Glutamatergic neuron (in vitro differentiated cells): ENCODE measurements around the gene EPB42. TPM values are rescaled to one million over a fixed set of nuclear protein-coding genes. Genes with fewer than 3 reads are reported as not detected.

Experiments used
- DNase-seq: peaks from one replicate; pipeline ENCODE4 v3.0.0; 2022
- H3K27ac Mint-ChIP-seq: one replicate; pipeline ENCODE4 v1.8.0; 2020; ENCODE audit warnings: mild to moderate bottlenecking, mixed read lengths, inconsistent platforms; ENCODE audit not compliant: unreplicated experiment
- H3K27me3 Mint-ChIP-seq: one replicate; pipeline ENCODE4 v1.8.0; 2020; ENCODE audit warnings: mild to moderate bottlenecking, moderate library complexity, mixed read lengths, inconsistent platforms; ENCODE audit not compliant: unreplicated experiment
- H3K36me3 Mint-ChIP-seq: one replicate; pipeline ENCODE4 v1.8.0; 2020; ENCODE audit warnings: mild to moderate bottlenecking, mixed read lengths, inconsistent platforms; ENCODE audit not compliant: unreplicated experiment
- H3K4me1 Mint-ChIP-seq: one replicate; pipeline ENCODE4 v1.8.0; 2020; ENCODE audit warnings: mild to moderate bottlenecking, low read depth, mixed read lengths, inconsistent platforms; ENCODE audit not compliant: unreplicated experiment
- H3K4me3 Mint-ChIP-seq: one replicate; pipeline ENCODE4 v1.8.0; 2020; ENCODE audit warnings: mild to moderate bottlenecking, mixed read lengths, inconsistent platforms; ENCODE audit not compliant: unreplicated experiment
- H3K9me3 Mint-ChIP-seq: one replicate; pipeline ENCODE4 v1.8.0; 2020; ENCODE audit warnings: mild to moderate bottlenecking, moderate library complexity, mixed read lengths, inconsistent platforms; ENCODE audit not compliant: unreplicated experiment
- CTCF ChIP-seq: fragments of 200-600 bp; sonication (generic); IDR thresholded peaks from one replicate; pipeline ENCODE4 v1.5.0; 2021; ENCODE audit not compliant: partially characterized antibody, unreplicated experiment
- total RNA-seq: library from RNA; stranded (reverse); fragmentation: NEBNext Ultra II Directional; extraction: Animal tissue kit (Norgen Biotek cat#: 25700); gene quantifications from one replicate; pipeline ENCODE4 v1.2.1, GENCODE V29; 2021; ENCODE audit not compliant: unreplicated experiment

EPB42 gene
- total RNA-seq, 1 donor from 2014 or later, result not detected

GRCh38 chr15:43242616-43243015 is 21.8 kb upstream of the EPB42 start:
- H3K27me3 Mint-ChIP-seq, result peaks cover 3% of the 10 kb centered on the region

GRCh38 chr15:43241100-43241499 is 20.3 kb upstream of the EPB42 start:
- peaks cover 3% of the 10 kb centered on the region for H3K9me3 Mint-ChIP-seq
- no peak for TF ChIP-seq CTCF
- H3K36me3 Mint-ChIP-seq, result no peaks in the 10 kb centered on the region
- H3K4me3 Mint-ChIP-seq, result no peak overlapping the region
- no peak overlapping the region for H3K27ac Mint-ChIP-seq
- DNase-seq, result no peak
- H3K4me1 Mint-ChIP-seq, result peaks cover 1% of the 10 kb centered on the region
- peaks cover 3% of the 10 kb centered on the region for H3K27me3 Mint-ChIP-seq

More at GRCh38 chr15:43242616-43243015, 21.8 kb upstream of the EPB42 start:
- H3K27ac Mint-ChIP-seq, result no peak overlapping the region
- H3K36me3 Mint-ChIP-seq, result no peaks in the 10 kb centered on the region
- DNase-seq, result no peak
- TF ChIP-seq CTCF, result no peak
- H3K4me1 Mint-ChIP-seq, result peaks cover 1% of the 10 kb centered on the region
- no peak overlapping the region for H3K4me3 Mint-ChIP-seq
- peaks cover 3% of the 10 kb centered on the region for H3K9me3 Mint-ChIP-seq

GRCh38 chr15:43239732-43240491 is 19.1 kb upstream of the EPB42 start:
- H3K27ac Mint-ChIP-seq, result no peak overlapping the region
- H3K27me3 Mint-ChIP-seq, result peaks cover 3% of the 10 kb centered on the region
- peaks cover 1% of the 10 kb centered on the region for H3K4me1 Mint-ChIP-seq
- no peaks in the 10 kb centered on the region for H3K36me3 Mint-ChIP-seq
- peaks cover 3% of the 10 kb centered on the region for H3K9me3 Mint-ChIP-seq
- H3K4me3 Mint-ChIP-seq, result no peak overlapping the region
- DNase-seq, result no peak
- TF ChIP-seq CTCF, result no peak

- no peak overlapping the region for H3K27ac Mint-ChIP-seq
- no peaks in the 10 kb centered on the region for H3K36me3 Mint-ChIP-seq
- H3K27me3 Mint-ChIP-seq, result peaks cover 3% of the 10 kb centered on the region
- DNase-seq, result no peak
- peaks cover 3% of the 10 kb centered on the region for H3K9me3 Mint-ChIP-seq
- H3K4me3 Mint-ChIP-seq, result no peak overlapping the region
- no peak for TF ChIP-seq CTCF
- peaks cover 1% of the 10 kb centered on the region for H3K4me1 Mint-ChIP-seq
These were observed 17.9 kb upstream of the EPB42 start for GRCh38 chr15:43238671-43239131.

- Mint-ChIP-seq H3K4me3 (no peak overlapping the region), H3K36me3 (no peaks in the 10 kb centered on the region), H3K4me1 (peaks cover 1% of the 10 kb centered on the region), H3K27me3 (peaks cover 3% of the 10 kb centered on the region), H3K27ac (no peak overlapping the region), H3K9me3 (peaks cover 3% of the 10 kb centered on the region)
- no peak for TF ChIP-seq CTCF
- no peak for DNase-seq
These were observed 17.1 kb upstream of the EPB42 start for GRCh38 chr15:43237842-43238470.
